Adrenal gland (tissue), 12 donors: ENCODE data around the gene OTC. TPM values are rescaled to one million over a fixed set of nuclear protein-coding genes. Genes with fewer than 3 reads are reported as not detected.

ENCODE experiments used
- DNase-seq, 7 donors: peaks; one replicate each; pipeline ENCODE4 v3.0.0-alpha.2; 2019 to 2020
- H3K27ac ChIP-seq, 5 donors: fragments of 200-600 bp; sonication (generic) in 4 of 5; 1 replicate in 3 of 5; 2 replicates in 2 of 5; pipeline versions ENCODE4 v1.5.1 to v1.8.0; 2016 to 2020; ENCODE audit warnings: mild to moderate bottlenecking in 1 of 5
- H3K27me3 ChIP-seq: fragments of 200-600 bp; 2 replicates; pipeline ENCODE4 v1.8.0; 2021
- H3K36me3 ChIP-seq, 2 donors: fragments of 200-600 bp; replicated peaks in 1 of 2; 1 replicate in 1 of 2; 2 replicates in 1 of 2; pipeline versions ENCODE4 v1.5.1 to v1.8.0; 2018 to 2022
- H3K4me1 ChIP-seq, 2 donors: fragments of 200-600 bp; replicated peaks in 1 of 2; 1 replicate in 1 of 2; 2 replicates in 1 of 2; pipeline versions ENCODE4 v1.5.1 to v1.8.0; 2018 to 2021
- H3K4me3 ChIP-seq, 4 donors: fragments of 200-600 bp; sonication (generic) in 3 of 4; one replicate each; pipeline ENCODE4 v1.5.1; 2016 to 2018
- H3K9me3 ChIP-seq, 3 donors: fragments of 200-600 bp; sonication (generic) in 1 of 3; replicated peaks in 1 of 3; 1 replicate in 2 of 3; 2 replicates in 1 of 3; pipeline versions ENCODE4 v1.5.1 to v1.8.0; 2016 to 2021
- POLR2A ChIP-seq, 2 donors: fragments of 450-650 bp; IDR thresholded peaks; one replicate each; pipeline ENCODE4 v1.6.1; 2017; ENCODE audit warnings: antibody characterized with exemption in 2 of 2, mild to moderate bottlenecking in 2 of 2, moderate library complexity in 1 of 2
- WGBS, 4 donors: extraction: QIAGEN DNeasy Blood & Tissue Kit in 2 of 4; methylation state at CpG; one replicate each; pipeline versions ENCODE4 v1.1.5 to v1.1.7; 2013 to 2017; 5-methylcytosine and 5-hydroxymethylcytosine counted together
- intact Hi-C, 2 donors: fragments of 100-400 bp; cut with DNase I; formaldehyde crosslinking; loops; one replicate each; pipeline versions ENCODE4 v1.14.1 to v1.15.0; 2022 to 2023
- polyA plus RNA-seq, 3 donors: library from polyadenylated mRNA; stranded (reverse); fragments of 200-250 nt in 2 of 3; fragments of 350-450 nt in 1 of 3; fragmentation: Illumina TruSeq in 1 of 3; extraction: RNeasy Lipid Tissue Mini Kit (QIAGEN cat#74804) in 1 of 3; gene quantifications; one replicate each; pipeline ENCODE4 v1.2.3, GENCODE V29; 2013 to 2014
- total RNA-seq, 9 donors: library from RNA; depleted of rRNA in 4 of 9; stranded (reverse); fragments of >200 nt in 4 of 9; fragments of 120-200 nt in 1 of 9; fragmentation: NEBNext Ultra II Directional in 1 of 9; extraction: Animal tissue kit (Norgen Biotek cat#: 25700) in 1 of 9; gene quantifications; one replicate each; pipeline versions ENCODE4 v1.1.0 to v1.2.4, GENCODE V29; 2013 to 2023
- TF ChIP-seq, protein P1 (sequence below), 6 experiments: fragments of 450-650 bp in 4 of 6; fragments of 200-600 bp in 2 of 6; sonication (generic) in 1 of 6; IDR thresholded peaks; 1 replicate in 5 of 6; 2 replicates in 1 of 6; pipeline versions ENCODE4 v1.5.1 to v1.8.0; 2016 to 2021; ENCODE audit warnings: antibody characterized with exemption in 6 of 6, mild to moderate bottlenecking in 2 of 6, moderate library complexity in 1 of 6
- donor health status: healthy with polysubstance abuse.
- donor health status: Bipolar disorder and iron deficiency.
- donor health status: DM: yes; HTN: yes; CAD: no.
- donor health status: DM: no; HTN: no; CAD: no.
- donor health status: DM: no; HTN: no; CAD: no.
- donor health status: DM: yes; HTN: yes; CAD: no.

The OTC gene
- total and polyA plus RNA-seq, 12 donors, result 0.14 to 0.54 (median 0.21) TPM; not detected in 8

GRCh38 chrX:38327775-38328081, 24.7 kb upstream of the OTC start:
- Histone ChIP-seq H3K4me3 (peak overlapping the region in 1 of 4 donors; percentile 71), H3K9me3 (no peaks in the 10 kb centered on the region), H3K27ac (peak overlapping the region in 2 of 5 donors; percentile 71 to 94), H3K27me3 (no peaks in the 10 kb centered on the region), H3K4me1 (no peaks in the 10 kb centered on the region), H3K36me3 (no peaks in the 10 kb centered on the region)
- intact Hi-C loops, result no loop called here
- WGBS, 4 donors, result 15 to 29% (median 26%) methylated on average over 4 of the region's 4 CpGs; no CpG with 5 or more reads in 1 of the 4 donors
- DNase-seq, result no peak
- no peak for TF ChIP-seq POLR2A (IDR thresholded peaks at IDR 0.05)
- TF ChIP-seq, protein P1, sequence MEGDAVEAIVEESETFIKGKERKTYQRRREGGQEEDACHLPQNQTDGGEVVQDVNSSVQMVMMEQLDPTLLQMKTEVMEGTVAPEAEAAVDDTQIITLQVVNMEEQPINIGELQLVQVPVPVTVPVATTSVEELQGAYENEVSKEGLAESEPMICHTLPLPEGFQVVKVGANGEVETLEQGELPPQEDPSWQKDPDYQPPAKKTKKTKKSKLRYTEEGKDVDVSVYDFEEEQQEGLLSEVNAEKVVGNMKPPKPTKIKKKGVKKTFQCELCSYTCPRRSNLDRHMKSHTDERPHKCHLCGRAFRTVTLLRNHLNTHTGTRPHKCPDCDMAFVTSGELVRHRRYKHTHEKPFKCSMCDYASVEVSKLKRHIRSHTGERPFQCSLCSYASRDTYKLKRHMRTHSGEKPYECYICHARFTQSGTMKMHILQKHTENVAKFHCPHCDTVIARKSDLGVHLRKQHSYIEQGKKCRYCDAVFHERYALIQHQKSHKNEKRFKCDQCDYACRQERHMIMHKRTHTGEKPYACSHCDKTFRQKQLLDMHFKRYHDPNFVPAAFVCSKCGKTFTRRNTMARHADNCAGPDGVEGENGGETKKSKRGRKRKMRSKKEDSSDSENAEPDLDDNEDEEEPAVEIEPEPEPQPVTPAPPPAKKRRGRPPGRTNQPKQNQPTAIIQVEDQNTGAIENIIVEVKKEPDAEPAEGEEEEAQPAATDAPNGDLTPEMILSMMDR (IDR thresholded peaks at IDR 0.05), result peak in 1 of 6 experiments; percentile 18

DNA sequence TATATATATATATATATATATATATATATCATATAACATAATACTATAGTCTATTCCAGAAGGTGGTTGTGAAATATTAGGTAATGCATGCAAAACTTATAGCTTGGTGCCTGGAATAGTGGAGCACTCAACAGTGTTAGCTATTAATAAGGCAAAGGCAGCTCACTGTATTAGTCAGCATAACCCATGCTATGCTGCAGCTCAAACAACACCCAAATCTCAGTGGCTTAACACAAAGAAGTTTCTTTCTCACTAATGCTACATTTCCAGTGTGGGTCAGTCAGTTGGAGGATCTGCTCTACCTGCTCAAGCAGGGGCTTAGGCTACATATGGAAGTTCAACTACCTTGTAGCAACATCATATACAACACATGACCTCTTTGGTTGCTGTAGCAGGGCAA, 19.9 kb upstream of the OTC start:
- intact Hi-C loops, result no loop called here
- Histone ChIP-seq H3K27me3 (no peaks in the 10 kb centered on the region), H3K4me3 (no peak overlapping the region), H3K27ac (no peak overlapping the region), H3K4me1 (no peaks in the 10 kb centered on the region), H3K36me3 (no peaks in the 10 kb centered on the region), H3K9me3 (no peaks in the 10 kb centered on the region)
- no peak for DNase-seq
- TF ChIP-seq, protein P1 (IDR thresholded peaks at IDR 0.05), result no peak
- no peak for TF ChIP-seq POLR2A (IDR thresholded peaks at IDR 0.05)

DNA sequence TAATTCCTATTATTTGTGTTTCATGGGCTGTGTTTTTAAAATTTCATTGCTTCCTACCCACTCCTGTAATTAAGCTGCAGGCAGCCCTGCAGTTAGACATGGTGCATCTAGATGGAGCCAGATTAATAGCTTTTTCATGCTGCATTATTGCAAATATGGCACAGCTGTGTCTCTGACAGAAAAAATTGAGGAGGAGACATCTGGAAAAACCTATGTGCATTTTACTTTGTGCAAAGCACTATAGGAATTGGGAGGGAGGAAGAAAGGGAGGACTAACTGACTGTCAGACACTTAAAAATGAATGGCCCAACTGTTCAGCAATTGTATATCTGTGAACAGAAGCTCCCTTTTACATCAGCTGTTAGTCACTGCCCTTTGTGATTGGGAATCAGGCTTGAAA, 17.0 kb upstream of the OTC start:
- Histone ChIP-seq H3K4me1 (no peaks in the 10 kb centered on the region), H3K27me3 (no peaks in the 10 kb centered on the region), H3K27ac (no peak overlapping the region), H3K4me3 (no peak overlapping the region), H3K36me3 (no peaks in the 10 kb centered on the region), H3K9me3 (no peaks in the 10 kb centered on the region)
- DNase-seq, result no peak
- intact Hi-C loops, result no loop called here
- TF ChIP-seq, protein P1 (IDR thresholded peaks at IDR 0.05), result peak in 2 of 6 experiments; percentile 13 to 20
- TF ChIP-seq POLR2A (IDR thresholded peaks at IDR 0.05), result no peak

GRCh38 chrX:38336538-38337240, 15.7 kb upstream of the OTC start:
- DNase-seq, result no peak
- H3K4me1 ChIP-seq, result no peaks in the 10 kb centered on the region
- intact Hi-C loops, result no loop called here
- H3K9me3 ChIP-seq, result no peaks in the 10 kb centered on the region
- no peak overlapping the region for H3K4me3 ChIP-seq
- H3K36me3 ChIP-seq, result no peaks in the 10 kb centered on the region
- H3K27ac ChIP-seq, result no peak overlapping the region
- WGBS, 4 donors, result 55 to 70% (median 65%) methylated on average over 5 of the region's 5 CpGs
- no peaks in the 10 kb centered on the region for H3K27me3 ChIP-seq
- TF ChIP-seq, protein P1 (IDR thresholded peaks at IDR 0.05), result no peak
- no peak for TF ChIP-seq POLR2A (IDR thresholded peaks at IDR 0.05)
